Progenitor cell of endocrine pancreas (in vitro differentiated cells): ENCODE results near the gene GHSR. TPM values are rescaled to one million over a fixed set of nuclear protein-coding genes. Genes with fewer than 3 reads are reported as not detected.

Experiments used
- DNase-seq: peaks from one replicate; pipeline ENCODE4 v3.0.0; 2021; ENCODE audit warnings: low spot score; ENCODE audit not compliant: unreplicated experiment
- H3K27ac Mint-ChIP-seq: 2 replicates; pipeline ENCODE4 v1.8.0; 2021; ENCODE audit warnings: mild to moderate bottlenecking, moderate library complexity, mixed read lengths
- H3K27me3 Mint-ChIP-seq: 2 replicates; pipeline ENCODE4 v1.8.0; 2021; ENCODE audit warnings: mixed read lengths
- H3K36me3 Mint-ChIP-seq: 2 replicates; pipeline ENCODE4 v1.8.0; 2022; ENCODE audit warnings: mixed read lengths; ENCODE audit not compliant: insufficient read depth
- H3K4me1 Mint-ChIP-seq: 2 replicates; pipeline ENCODE4 v1.8.0; 2021; ENCODE audit warnings: low read depth, mixed read lengths
- H3K4me3 Mint-ChIP-seq: 2 replicates; pipeline ENCODE4 v1.8.0; 2021; ENCODE audit warnings: low read depth, mild to moderate bottlenecking, moderate library complexity, mixed read lengths
- H3K9me3 Mint-ChIP-seq: 2 replicates; pipeline ENCODE4 v1.8.0; 2021; ENCODE audit warnings: low read depth, mixed read lengths
- CTCF ChIP-seq: fragments of 200-600 bp; sonication (generic); IDR thresholded peaks from one replicate; pipeline ENCODE4 v1.5.0; 2021; ENCODE audit warnings: antibody characterized with exemption, mild to moderate bottlenecking; ENCODE audit not compliant: unreplicated experiment
- total RNA-seq: library from RNA; stranded (reverse); gene quantifications from 2 replicates; pipeline ENCODE4 v1.2.1, GENCODE V29; 2021

Gene GHSR
- total RNA-seq, 1 donor from 2014 or later = not detected

GRCh38 chr3:172438186-172438585 is 10.1 kb downstream of the GHSR start:
- no peaks in the 10 kb centered on the region for H3K4me1 Mint-ChIP-seq
- peaks cover 20% of the 10 kb centered on the region for H3K27me3 Mint-ChIP-seq
- no peak for DNase-seq
- no peak overlapping the region for H3K4me3 Mint-ChIP-seq
- no peaks in the 10 kb centered on the region for H3K36me3 Mint-ChIP-seq
- H3K27ac Mint-ChIP-seq = no peak overlapping the region
- H3K9me3 Mint-ChIP-seq = peaks cover 7% of the 10 kb centered on the region
- TF ChIP-seq CTCF = no peak

- H3K27me3 Mint-ChIP-seq = peaks cover 18% of the 10 kb centered on the region
- H3K4me3 Mint-ChIP-seq = no peak overlapping the region
Measured at GRCh38 chr3:172437713-172438112, 10.5 kb downstream of the GHSR start.

GRCh38 chr3:172415323-172415722 is 32.9 kb downstream of the GHSR start:
- no peaks in the 10 kb centered on the region for H3K4me1 Mint-ChIP-seq
- no peak for TF ChIP-seq CTCF

More at GRCh38 chr3:172437713-172438112, 10.5 kb downstream of the GHSR start:
- H3K9me3 Mint-ChIP-seq = peaks cover 7% of the 10 kb centered on the region
- H3K36me3 Mint-ChIP-seq = no peaks in the 10 kb centered on the region
- DNase-seq = no peak
- H3K27ac Mint-ChIP-seq = no peak overlapping the region
- H3K4me1 Mint-ChIP-seq = no peaks in the 10 kb centered on the region
- no peak for TF ChIP-seq CTCF

GRCh38 chr3:172411478-172411947 is 36.7 kb downstream of the GHSR start:
- H3K4me3 Mint-ChIP-seq = no peak overlapping the region
- peaks cover 4% of the 10 kb centered on the region for H3K27me3 Mint-ChIP-seq
- H3K27ac Mint-ChIP-seq = no peak overlapping the region
- H3K36me3 Mint-ChIP-seq = no peaks in the 10 kb centered on the region
- no peaks in the 10 kb centered on the region for H3K9me3 Mint-ChIP-seq
- no peak for TF ChIP-seq CTCF
- no peaks in the 10 kb centered on the region for H3K4me1 Mint-ChIP-seq
- DNase-seq = no peak

More at GRCh38 chr3:172415323-172415722, 32.9 kb downstream of the GHSR start:
- Mint-ChIP-seq H3K27ac (no peak overlapping the region), H3K9me3 (peaks cover 4% of the 10 kb centered on the region), H3K4me3 (no peak overlapping the region), H3K27me3 (peaks cover 4% of the 10 kb centered on the region), H3K36me3 (no peaks in the 10 kb centered on the region)
- no peak for DNase-seq

- no peaks in the 10 kb centered on the region for H3K4me1 Mint-ChIP-seq
- no peak for DNase-seq
- no peak overlapping the region for H3K27ac Mint-ChIP-seq
- no peak overlapping the region for H3K4me3 Mint-ChIP-seq
- no peaks in the 10 kb centered on the region for H3K36me3 Mint-ChIP-seq
- H3K9me3 Mint-ChIP-seq = no peaks in the 10 kb centered on the region
- no peak for TF ChIP-seq CTCF
- peaks cover 4% of the 10 kb centered on the region for H3K27me3 Mint-ChIP-seq
Measured at GRCh38 chr3:172410702-172411477, 37.4 kb downstream of the GHSR start.
